Chondrocyte (in vitro differentiated cells): ENCODE data around the gene NUTM2E. TPM values are rescaled to one million over a fixed set of nuclear protein-coding genes. Genes with fewer than 3 reads are reported as not detected.
"Not testable (repeated sequence)": the region's sequence is repeated elsewhere in the genome, so short reads cannot be mapped to it uniquely, and the experiment has no call there.

Source experiments
- DNase-seq: peaks from one replicate; pipeline ENCODE4 v3.0.0; 2021; ENCODE audit warnings: mixed read lengths, low spot score
- H3K27ac Mint-ChIP-seq: one replicate; pipeline ENCODE4 v1.8.0; 2021; ENCODE audit warnings: mild to moderate bottlenecking, moderate library complexity, mixed read lengths; ENCODE audit not compliant: unreplicated experiment
- H3K27me3 Mint-ChIP-seq: 2 replicates; pipeline ENCODE4 v1.8.0; 2021; ENCODE audit warnings: low read depth, mixed read lengths
- H3K36me3 Mint-ChIP-seq: 2 replicates; pipeline ENCODE4 v1.8.0; 2021; ENCODE audit warnings: low read depth, mixed read lengths
- H3K4me1 Mint-ChIP-seq: 2 replicates; pipeline ENCODE4 v1.8.0; 2021; ENCODE audit warnings: low read depth, mild to moderate bottlenecking, mixed read lengths
- H3K4me3 Mint-ChIP-seq: one replicate; pipeline ENCODE4 v1.8.0; 2021; ENCODE audit warnings: mild to moderate bottlenecking, moderate library complexity, mixed read lengths; ENCODE audit not compliant: unreplicated experiment
- H3K9me3 Mint-ChIP-seq: 2 replicates; pipeline ENCODE4 v1.8.0; 2021; ENCODE audit warnings: low read depth, mixed read lengths
- CTCF ChIP-seq: fragments of 200-600 bp; sonication (generic); IDR thresholded peaks from 2 replicates; pipeline ENCODE4 v1.5.0; 2021; ENCODE audit warnings: antibody characterized with exemption, mild to moderate bottlenecking, moderate library complexity
- total RNA-seq: library from RNA; stranded (reverse); gene quantifications from 3 replicates; pipeline ENCODE4 v1.2.1, GENCODE V29; 2021

Gene NUTM2E
- total RNA-seq, 1 donor from 2014 or later = 0.52 TPM

GRCh38 chr10:79853191-79853854, 26.8 kb downstream of the NUTM2E start:
- H3K9me3 Mint-ChIP-seq, DNase-seq: not testable (repeated sequence)

DNA sequence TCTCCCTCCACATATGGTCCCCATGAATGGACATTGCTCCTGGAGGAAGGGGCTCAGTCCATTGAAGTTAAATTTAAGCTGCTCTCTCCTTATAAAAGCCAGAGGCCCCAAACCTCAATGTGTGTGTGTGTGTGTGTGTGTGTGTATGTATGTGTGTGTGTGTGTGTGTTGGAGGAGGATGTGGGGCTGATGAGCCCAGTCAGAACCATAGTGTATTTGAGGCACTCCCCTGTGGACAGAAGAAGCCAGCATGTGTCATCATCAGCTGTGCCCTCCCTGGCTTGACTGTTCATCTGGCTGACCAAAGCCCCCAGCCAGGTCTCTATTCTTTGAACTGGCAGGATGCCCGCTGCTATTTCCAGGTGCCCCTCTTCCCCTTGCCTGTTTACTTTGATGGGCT, 35.7 kb downstream of the NUTM2E start:
- H3K27me3 Mint-ChIP-seq, DNase-seq, H3K27ac Mint-ChIP-seq, H3K9me3 Mint-ChIP-seq, H3K4me3 Mint-ChIP-seq, H3K4me1 Mint-ChIP-seq, H3K36me3 Mint-ChIP-seq: not testable (repeated sequence)

More at GRCh38 chr10:79853191-79853854, 26.8 kb downstream of the NUTM2E start:
- H3K27ac Mint-ChIP-seq, H3K4me3 Mint-ChIP-seq, H3K36me3 Mint-ChIP-seq, H3K27me3 Mint-ChIP-seq, H3K4me1 Mint-ChIP-seq: not testable (repeated sequence)

DNA sequence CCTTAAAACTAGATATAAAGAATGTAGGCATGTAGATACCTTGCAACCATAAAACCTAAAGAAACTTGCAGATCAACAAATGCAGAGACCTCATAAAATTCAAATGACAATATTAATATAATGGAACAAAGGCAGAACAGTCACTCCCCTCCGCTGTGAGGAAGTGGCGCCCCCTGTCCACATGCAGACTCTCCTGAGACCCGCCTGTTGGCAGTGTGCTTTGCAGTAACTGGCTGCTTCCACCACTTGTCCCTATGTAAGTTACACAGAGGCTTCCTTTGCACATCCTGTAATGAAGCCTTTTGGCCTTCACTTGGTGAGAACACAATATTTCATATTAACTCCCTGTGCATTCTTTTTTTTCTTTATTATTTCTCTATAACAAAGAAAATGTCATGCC, 36.3 kb downstream of the NUTM2E start:
- not testable (repeated sequence) for DNase-seq, H3K27ac Mint-ChIP-seq, H3K4me3 Mint-ChIP-seq, H3K27me3 Mint-ChIP-seq, H3K4me1 Mint-ChIP-seq, H3K36me3 Mint-ChIP-seq, H3K9me3 Mint-ChIP-seq
- peak; percentile 19 for TF ChIP-seq CTCF

- H3K27ac Mint-ChIP-seq, H3K9me3 Mint-ChIP-seq, H3K36me3 Mint-ChIP-seq, H3K4me1 Mint-ChIP-seq, DNase-seq, H3K27me3 Mint-ChIP-seq, H3K4me3 Mint-ChIP-seq: not testable (repeated sequence)
These were observed 40.5 kb downstream of the NUTM2E start for GRCh38 chr10:79866903-79867551.

GRCh38 chr10:79868023-79868422, 41.5 kb downstream of the NUTM2E start:
- H3K27ac Mint-ChIP-seq, H3K36me3 Mint-ChIP-seq, H3K4me1 Mint-ChIP-seq, H3K4me3 Mint-ChIP-seq, H3K27me3 Mint-ChIP-seq, DNase-seq, H3K9me3 Mint-ChIP-seq: not testable (repeated sequence)

GRCh38 chr10:79869439-79870097, 43.0 kb downstream of the NUTM2E start:
- not testable (repeated sequence) for H3K27me3 Mint-ChIP-seq, H3K9me3 Mint-ChIP-seq, H3K4me3 Mint-ChIP-seq, DNase-seq, H3K27ac Mint-ChIP-seq, H3K4me1 Mint-ChIP-seq, H3K36me3 Mint-ChIP-seq

- H3K4me3 Mint-ChIP-seq = not testable (repeated sequence)
These were observed 45.2 kb downstream of the NUTM2E start for GRCh38 chr10:79871729-79872128.

More at GRCh38 chr10:79871729-79872128, 45.2 kb downstream of the NUTM2E start:
- H3K4me1 Mint-ChIP-seq, H3K27me3 Mint-ChIP-seq, H3K9me3 Mint-ChIP-seq, DNase-seq, H3K36me3 Mint-ChIP-seq, H3K27ac Mint-ChIP-seq: not testable (repeated sequence)

Other genes with a start within 250 kb of the NUTM2E start
- not detected in 3 replicates for gene SFTPA1, start 215.8 kb upstream of the NUTM2E start, total RNA-seq
- gene NUTM2B, start 123.5 kb upstream of the NUTM2E start, total RNA-seq = 0.36 to 0.63 TPM (median 0.37 TPM) in 3 replicates
- 0.64 to 1.6 TPM (median 0.65 TPM) in 3 replicates for gene SFTPD, start 122.4 kb downstream of the NUTM2E start, total RNA-seq